Central memory CD8-positive, alpha-beta T cell (primary cell): ENCODE data around the gene TMEM107.
"Not testable (repeated sequence)": the region's sequence is repeated elsewhere in the genome, so short reads cannot be mapped to it uniquely, and the experiment has no call there.

Experiments used
- ATAC-seq: fragments of 150-1000 bp; cut with Tn5 transposase; replicated peaks from 2 replicates; pipeline ENCODE4 v1.10.0; 2022; ENCODE audit warnings: mild to moderate bottlenecking, moderate FRiP score, moderate number of reproducible peaks; ENCODE audit not compliant: poor library complexity, severe bottlenecking; ENCODE audit errors: extremely low read depth
- DNase-seq, 2 donors: peaks; one replicate each; pipeline ENCODE4 v3.0.0; 2021; ENCODE audit warnings: low spot score in 2 of 2
- H3K27ac Mint-ChIP-seq: one replicate; pipeline ENCODE4 v1.8.0; 2022; ENCODE audit warnings: low read depth, mild to moderate bottlenecking, moderate library complexity, mixed read lengths
- H3K27me3 Mint-ChIP-seq: one replicate; pipeline ENCODE4 v1.8.0; 2022; ENCODE audit warnings: mixed read lengths
- H3K36me3 Mint-ChIP-seq: one replicate; pipeline ENCODE4 v1.8.0; 2022; ENCODE audit warnings: mild to moderate bottlenecking, moderate library complexity, mixed read lengths; ENCODE audit not compliant: insufficient read depth
- H3K4me1 Mint-ChIP-seq: one replicate; pipeline ENCODE4 v1.8.0; 2022; ENCODE audit warnings: mixed read lengths
- H3K4me3 Mint-ChIP-seq: one replicate; pipeline ENCODE4 v1.8.0; 2022; ENCODE audit warnings: mild to moderate bottlenecking, moderate library complexity, mixed read lengths
- H3K9me3 Mint-ChIP-seq: one replicate; pipeline ENCODE4 v1.8.0; 2022; ENCODE audit warnings: mixed read lengths

The TMEM107 gene

DNA sequence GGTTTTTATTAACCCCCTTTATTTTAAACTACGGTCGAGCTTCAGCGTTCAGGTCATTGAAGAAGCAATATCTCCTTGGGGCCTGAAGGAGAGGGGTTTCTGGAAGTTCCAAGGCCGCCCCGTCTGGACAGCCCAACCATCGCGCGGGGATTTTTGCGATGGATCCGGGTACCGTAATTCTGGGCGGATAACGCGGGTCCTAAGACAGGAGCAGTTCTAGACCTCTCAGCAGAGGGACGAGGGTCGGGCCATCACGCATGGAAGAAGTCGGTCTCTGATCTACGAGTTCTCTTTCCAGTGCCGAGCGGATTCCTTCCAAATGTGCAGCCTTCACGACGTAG lies 10.2 kb upstream of the TMEM107 start:
- DNase-seq (no peak), ATAC-seq (no peak)
- Mint-ChIP-seq H3K27me3 (no peaks in the 10 kb centered on the region), H3K9me3 (no peaks in the 10 kb centered on the region), H3K36me3 (peaks cover 11% of the 10 kb centered on the region), H3K4me1 (peaks cover 20% of the 10 kb centered on the region), H3K27ac (no peak overlapping the region), H3K4me3 (no peak overlapping the region)

- Mint-ChIP-seq H3K27me3 (no peaks in the 10 kb centered on the region), H3K27ac (no peak overlapping the region), H3K36me3 (peaks cover 11% of the 10 kb centered on the region), H3K9me3 (no peaks in the 10 kb centered on the region), H3K4me3 (no peak overlapping the region), H3K4me1 (peaks cover 22% of the 10 kb centered on the region)
- peak; percentile 89 to 98 for DNase-seq
- peak; percentile 19 for ATAC-seq
Measured at GRCh38 chr17:8185582-8186445, 9.6 kb upstream of the TMEM107 start.

- H3K4me3 Mint-ChIP-seq = peak overlapping the region; percentile 95
- no peaks in the 10 kb centered on the region for H3K9me3 Mint-ChIP-seq
- H3K36me3 Mint-ChIP-seq = peaks cover 12% of the 10 kb centered on the region
- ATAC-seq (no peak), DNase-seq (no peak)
- H3K27ac Mint-ChIP-seq = peak overlapping the region; percentile 93
- peaks cover 47% of the 10 kb centered on the region for H3K4me1 Mint-ChIP-seq
- H3K27me3 Mint-ChIP-seq = no peaks in the 10 kb centered on the region
Measured at GRCh38 chr17:8176998-8177731, 985 bp upstream of the TMEM107 start.

DNA sequence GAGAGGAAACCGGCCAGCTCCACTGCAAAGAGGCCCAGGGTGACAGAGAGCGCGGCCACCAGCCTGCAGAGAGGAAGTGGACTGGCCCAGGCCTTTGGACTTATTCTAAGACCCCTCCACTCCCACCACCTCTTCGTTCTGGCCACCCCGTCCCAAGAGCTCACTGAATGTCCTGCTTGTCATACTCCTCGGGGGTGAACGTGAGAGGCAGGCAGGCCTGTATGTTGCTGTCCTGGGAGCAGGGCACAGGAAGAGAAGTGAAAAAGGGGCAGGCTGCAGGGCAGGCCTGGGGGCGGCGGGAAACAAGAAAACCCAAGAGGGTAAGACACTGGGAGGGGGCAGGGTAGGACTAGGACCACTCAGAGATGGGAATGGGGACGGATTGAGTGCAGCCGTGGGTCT lies 384 bp downstream of the TMEM107 start:
- H3K9me3 Mint-ChIP-seq = no peaks in the 10 kb centered on the region
- H3K4me1 Mint-ChIP-seq = peaks cover 43% of the 10 kb centered on the region
- no peaks in the 10 kb centered on the region for H3K27me3 Mint-ChIP-seq
- ATAC-seq (no peak), DNase-seq (no peak)
- peak overlapping the region; percentile 95 for H3K4me3 Mint-ChIP-seq
- H3K27ac Mint-ChIP-seq = peak overlapping the region; percentile 93
- peaks cover 12% of the 10 kb centered on the region for H3K36me3 Mint-ChIP-seq

- Mint-ChIP-seq H3K4me3 (peak overlapping the region; percentile 81), H3K36me3 (peaks cover 12% of the 10 kb centered on the region), H3K9me3 (no peaks in the 10 kb centered on the region), H3K27ac (peak overlapping the region; percentile 99), H3K4me1 (peaks cover 42% of the 10 kb centered on the region), H3K27me3 (no peaks in the 10 kb centered on the region)
- no peak for DNase-seq
- no peak for ATAC-seq
Measured at GRCh38 chr17:8173871-8174322, 2.3 kb downstream of the TMEM107 start.

DNA sequence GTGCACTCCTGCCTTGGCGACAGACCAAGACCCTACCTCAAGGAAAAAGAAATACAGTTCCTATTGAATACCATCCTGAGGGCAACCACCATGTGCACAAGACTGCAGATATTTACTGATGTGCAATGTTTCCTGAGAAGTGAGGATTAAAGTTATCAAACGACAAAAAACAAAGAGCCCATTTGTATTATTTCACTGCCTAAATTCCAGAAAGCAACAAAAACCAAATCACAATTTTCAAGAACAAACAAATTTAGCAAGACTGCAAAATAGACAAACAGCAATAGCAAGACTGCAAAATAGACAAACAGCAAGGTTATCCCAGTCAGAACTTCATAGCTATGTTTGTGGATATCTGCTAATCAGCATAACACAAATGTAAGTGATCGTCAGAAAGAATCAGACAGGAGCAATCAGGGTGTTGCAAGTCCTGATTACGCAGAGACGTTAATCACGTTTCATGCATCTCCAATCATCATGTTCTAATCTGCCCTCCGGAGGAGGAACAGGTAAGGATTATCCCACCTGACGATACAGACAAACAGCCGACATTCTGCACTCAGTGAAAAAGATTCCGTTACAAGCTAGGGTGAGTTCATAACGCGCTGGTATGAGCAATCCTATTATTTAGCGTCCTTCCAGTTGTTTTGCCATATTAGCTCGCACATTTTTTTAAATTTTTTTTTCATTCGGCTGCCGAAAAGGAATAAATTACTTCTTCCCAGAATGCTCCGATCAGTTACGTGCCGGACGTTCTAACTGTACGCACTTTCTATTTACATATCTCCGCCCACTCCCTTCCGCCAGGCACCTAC lies 2.9 kb downstream of the TMEM107 start:
- ATAC-seq = peak; percentile 89
- peak overlapping the region; percentile 99 for H3K27ac Mint-ChIP-seq
- H3K27me3 Mint-ChIP-seq = no peaks in the 10 kb centered on the region
- peak; percentile 59 to 87 for DNase-seq
- H3K9me3 Mint-ChIP-seq = no peaks in the 10 kb centered on the region
- peaks cover 12% of the 10 kb centered on the region for H3K36me3 Mint-ChIP-seq
- peaks cover 42% of the 10 kb centered on the region for H3K4me1 Mint-ChIP-seq
- peak overlapping the region; percentile 81 for H3K4me3 Mint-ChIP-seq

DNA sequence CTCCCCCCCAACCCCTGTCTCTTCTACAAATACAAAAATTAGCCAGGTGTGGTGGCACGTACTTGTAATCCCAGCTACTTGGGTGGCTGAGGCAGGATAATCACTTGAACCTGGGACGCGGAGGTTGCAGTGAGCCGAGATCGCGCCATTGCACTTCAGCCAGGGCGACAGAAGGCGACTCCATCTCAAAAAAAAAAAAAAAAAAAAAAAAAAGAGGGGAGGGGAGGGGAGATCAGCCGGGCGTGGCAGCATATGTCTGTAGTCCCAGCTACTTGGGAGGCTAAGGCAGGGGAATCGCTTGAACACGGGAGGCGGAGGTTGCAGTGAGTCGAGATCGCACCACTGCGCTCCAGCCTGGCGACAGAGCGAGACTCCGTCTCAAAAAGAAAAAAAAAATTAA lies 6.0 kb downstream of the TMEM107 start:
- H3K27ac Mint-ChIP-seq, H3K4me3 Mint-ChIP-seq, H3K27me3 Mint-ChIP-seq, DNase-seq, H3K9me3 Mint-ChIP-seq, ATAC-seq: not testable (repeated sequence)
- peaks cover 32% of the 10 kb centered on the region for H3K4me1 Mint-ChIP-seq
- H3K36me3 Mint-ChIP-seq = peaks cover 11% of the 10 kb centered on the region

GRCh38 chr17:8167526-8167925 lies 8.7 kb downstream of the TMEM107 start:
- H3K27ac Mint-ChIP-seq = no peak overlapping the region

GRCh38 chr17:8166731-8167130 lies 9.4 kb downstream of the TMEM107 start:
- no peak overlapping the region for H3K27ac Mint-ChIP-seq
- no peaks in the 10 kb centered on the region for H3K27me3 Mint-ChIP-seq
- H3K9me3 Mint-ChIP-seq = no peaks in the 10 kb centered on the region
- ATAC-seq (no peak), DNase-seq (no peak)
- peaks cover 17% of the 10 kb centered on the region for H3K36me3 Mint-ChIP-seq
- H3K4me1 Mint-ChIP-seq = peaks cover 28% of the 10 kb centered on the region
- H3K4me3 Mint-ChIP-seq = no peak overlapping the region

More at GRCh38 chr17:8167526-8167925, 8.7 kb downstream of the TMEM107 start:
- Mint-ChIP-seq H3K9me3 (no peaks in the 10 kb centered on the region), H3K4me3 (no peak overlapping the region), H3K27me3 (no peaks in the 10 kb centered on the region), H3K4me1 (peaks cover 29% of the 10 kb centered on the region), H3K36me3 (peaks cover 13% of the 10 kb centered on the region)
- no peak for DNase-seq
- no peak for ATAC-seq

DNA sequence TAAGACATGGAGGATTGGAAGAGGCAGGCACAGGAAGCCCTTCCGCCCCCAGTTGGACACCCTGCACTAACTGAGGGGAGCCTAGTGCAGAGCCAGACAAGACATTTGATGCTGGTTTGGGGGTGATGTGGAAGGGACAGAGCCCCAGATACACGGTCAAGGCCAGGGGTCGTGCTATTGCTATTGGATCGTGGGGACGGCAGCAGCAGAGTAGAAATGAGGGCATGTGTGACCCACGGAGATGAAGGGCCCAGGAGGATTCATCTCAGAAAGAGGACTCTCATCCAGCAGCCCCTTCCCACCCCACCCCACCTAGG lies 11.4 kb downstream of the TMEM107 start:
- peaks cover 37% of the 10 kb centered on the region for H3K36me3 Mint-ChIP-seq
- peak; percentile 17 for ATAC-seq
- H3K27me3 Mint-ChIP-seq = no peaks in the 10 kb centered on the region
- H3K27ac Mint-ChIP-seq = peak overlapping the region; percentile 97
- H3K9me3 Mint-ChIP-seq = no peaks in the 10 kb centered on the region
- H3K4me3 Mint-ChIP-seq = peak overlapping the region; percentile 88
- DNase-seq = no peak
- H3K4me1 Mint-ChIP-seq = peaks cover 47% of the 10 kb centered on the region

GRCh38 chr17:8163978-8164814 lies 12.0 kb downstream of the TMEM107 start:
- H3K4me1 Mint-ChIP-seq = peaks cover 52% of the 10 kb centered on the region
- ATAC-seq = peak; percentile 69
- H3K27me3 Mint-ChIP-seq = no peaks in the 10 kb centered on the region
- peak overlapping the region; percentile 88 for H3K4me3 Mint-ChIP-seq
- H3K36me3 Mint-ChIP-seq = peaks cover 42% of the 10 kb centered on the region
- peak overlapping the region; percentile 97 for H3K27ac Mint-ChIP-seq
- H3K9me3 Mint-ChIP-seq = no peaks in the 10 kb centered on the region
- DNase-seq = peak in 1 of 2 donors; percentile 80
